Epithelial cell of proximal tubule (primary cell): ENCODE results near the gene NOTUM. TPM values are rescaled to one million over a fixed set of nuclear protein-coding genes. Genes with fewer than 3 reads are reported as not detected.

Experiments
- DNase-seq: peaks from one replicate; pipeline ENCODE4 v3.0.0-alpha.2; 2011; ENCODE audit warnings: low read depth
- H3K4me3 ChIP-seq: 2 replicates; pipeline ENCODE4 v1.5.1; 2011; ENCODE audit warnings: low read depth, mild to moderate bottlenecking, low read length
- CTCF ChIP-seq: conservative IDR thresholded peaks from 2 replicates; pipeline ENCODE4 v1.5.1; 2012; ENCODE audit warnings: low read depth, mild to moderate bottlenecking, low read length
- total RNA-seq: library from RNA; depleted of rRNA; stranded (reverse); fragments of >200 nt; gene quantifications from 2 replicates; pipeline ENCODE4 v1.2.3, GENCODE V29; 2015

Gene NOTUM
- total RNA-seq, 1 donor from 2014 or later = not detected

GRCh38 chr17:81939881-81940385 is 21.1 kb downstream of the NOTUM start:
- DNase-seq = no peak
- no peak overlapping the region for H3K4me3 ChIP-seq
- no peak for TF ChIP-seq CTCF

- H3K4me3 ChIP-seq = no peak overlapping the region
- DNase-seq = no peak
- no peak for TF ChIP-seq CTCF
Measured at GRCh38 chr17:81939218-81939617, 21.8 kb downstream of the NOTUM start.

GRCh38 chr17:81935709-81936084 is 25.3 kb downstream of the NOTUM start:
- no peak overlapping the region for H3K4me3 ChIP-seq
- DNase-seq = no peak
- no peak for TF ChIP-seq CTCF

- no peak for TF ChIP-seq CTCF
- no peak for DNase-seq
- no peak overlapping the region for H3K4me3 ChIP-seq
Measured at GRCh38 chr17:81934850-81935708, 25.9 kb downstream of the NOTUM start.

- TF ChIP-seq CTCF = no peak
- DNase-seq = no peak
- H3K4me3 ChIP-seq = no peak overlapping the region
Measured at GRCh38 chr17:81934098-81934757, 26.8 kb downstream of the NOTUM start.

- no peak for TF ChIP-seq CTCF
- no peak for DNase-seq
Measured at GRCh38 chr17:81933178-81933699, 27.7 kb downstream of the NOTUM start.

More at GRCh38 chr17:81933178-81933699, 27.7 kb downstream of the NOTUM start:
- no peak overlapping the region for H3K4me3 ChIP-seq
